Tibial artery (tissue), 4 donors: ENCODE measurements around the gene ZCCHC9.
A peak's percentile ranks its signal among the peaks of the same experiment; 100 is the strongest.

ENCODE experiments used
- DNase-seq, 2 donors: peaks; one replicate each; pipeline ENCODE4 v3.0.0-alpha.2; 2019
- H3K27ac ChIP-seq, 2 donors: fragments of 200-600 bp; sonication (generic) in 1 of 2; 1 replicate in 1 of 2; 2 replicates in 1 of 2; pipeline ENCODE4 v1.5.1; 2018 to 2019; ENCODE audit warnings: mild to moderate bottlenecking in 1 of 2
- H3K27me3 ChIP-seq, 2 donors: fragments of 200-600 bp; sonication (generic) in 1 of 2; one replicate each; pipeline versions ENCODE4 v1.5.1 to v1.6.0; 2016 to 2019
- H3K36me3 ChIP-seq, 3 donors: fragments of 200-600 bp; sonication (generic) in 2 of 3; one replicate each; pipeline ENCODE4 v1.5.1; 2016 to 2019; ENCODE audit warnings: mild to moderate bottlenecking in 2 of 3
- H3K4me1 ChIP-seq, 4 donors: fragments of 200-600 bp; sonication (generic) in 2 of 4; 1 replicate in 3 of 4; 2 replicates in 1 of 4; pipeline ENCODE4 v1.5.1; 2016 to 2019
- H3K4me3 ChIP-seq, 2 donors: fragments of 200-600 bp; sonication (generic) in 1 of 2; 1 replicate in 1 of 2; 2 replicates in 1 of 2; pipeline ENCODE4 v1.5.1; 2018 to 2019; ENCODE audit warnings: mild to moderate bottlenecking in 2 of 2
- H3K9me3 ChIP-seq, 3 donors: fragments of 200-600 bp; sonication (generic) in 1 of 3; one replicate each; pipeline ENCODE4 v1.5.1; 2016 to 2019
- intact Hi-C: fragments of 100-400 bp; cut with DNase I; formaldehyde crosslinking; loops from one replicate; pipeline ENCODE4 v1.15.0; 2023; ENCODE audit warnings: low total_unique reads
- TF ChIP-seq, protein P1 (sequence below), 2 experiments: fragments of 200-600 bp in 1 of 2; fragments of 450-650 bp in 1 of 2; IDR thresholded peaks; one replicate each; pipeline ENCODE4 v1.5.1; 2017 to 2019; ENCODE audit warnings: antibody characterized with exemption in 2 of 2, mild to moderate bottlenecking in 1 of 2, moderate library complexity in 1 of 2

The ZCCHC9 gene, protein sequence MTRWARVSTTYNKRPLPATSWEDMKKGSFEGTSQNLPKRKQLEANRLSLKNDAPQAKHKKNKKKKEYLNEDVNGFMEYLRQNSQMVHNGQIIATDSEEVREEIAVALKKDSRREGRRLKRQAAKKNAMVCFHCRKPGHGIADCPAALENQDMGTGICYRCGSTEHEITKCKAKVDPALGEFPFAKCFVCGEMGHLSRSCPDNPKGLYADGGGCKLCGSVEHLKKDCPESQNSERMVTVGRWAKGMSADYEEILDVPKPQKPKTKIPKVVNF

DNA sequence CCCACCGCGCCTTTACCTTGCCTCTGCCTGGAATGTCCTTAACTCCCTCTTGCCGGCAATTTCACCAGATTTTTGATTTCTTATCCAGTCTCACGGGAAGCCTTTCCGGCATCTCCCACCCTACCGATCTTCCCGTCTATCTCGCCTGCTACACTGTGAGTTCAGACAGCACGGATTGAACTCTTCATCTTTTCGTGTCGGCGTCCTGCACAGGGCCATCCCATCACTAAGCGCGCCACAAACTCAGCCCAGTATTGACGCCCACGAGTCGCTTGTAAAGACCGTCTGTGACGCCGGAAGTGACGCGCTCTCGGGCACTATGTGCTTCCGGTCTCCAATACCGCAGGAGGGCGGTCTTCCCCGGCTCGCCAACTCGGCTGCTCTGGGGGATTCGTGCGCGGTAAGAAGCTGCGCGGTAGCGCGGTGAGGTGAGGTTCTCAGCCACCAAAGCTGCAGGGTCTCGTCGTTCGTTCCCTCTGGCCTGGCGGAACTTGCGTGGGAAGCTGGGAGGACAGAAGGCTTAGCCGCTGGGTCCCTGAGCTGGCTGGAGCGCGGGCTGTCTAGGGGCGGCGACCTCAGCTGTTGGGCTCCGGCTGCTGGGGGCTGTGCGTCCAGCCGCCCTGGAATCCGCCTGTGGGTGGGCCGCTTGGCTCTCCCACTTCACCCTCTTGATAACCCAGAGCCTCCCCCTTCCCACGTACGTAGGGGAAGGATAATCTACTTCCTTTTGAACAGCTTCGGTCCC, at the start of gene ZCCHC9:
Gene ZCCHC9, plus strand, starts transcription at position 317 of the 745 bp plus-strand sequence. CDS start 3,171 bp downstream, outside the sequence.
- intact Hi-C loops: no loop called here
- H3K4me1 ChIP-seq: peaks cover 0 to 45% (median 29%) of the 10 kb centered on the region in 4 donors

DNA sequence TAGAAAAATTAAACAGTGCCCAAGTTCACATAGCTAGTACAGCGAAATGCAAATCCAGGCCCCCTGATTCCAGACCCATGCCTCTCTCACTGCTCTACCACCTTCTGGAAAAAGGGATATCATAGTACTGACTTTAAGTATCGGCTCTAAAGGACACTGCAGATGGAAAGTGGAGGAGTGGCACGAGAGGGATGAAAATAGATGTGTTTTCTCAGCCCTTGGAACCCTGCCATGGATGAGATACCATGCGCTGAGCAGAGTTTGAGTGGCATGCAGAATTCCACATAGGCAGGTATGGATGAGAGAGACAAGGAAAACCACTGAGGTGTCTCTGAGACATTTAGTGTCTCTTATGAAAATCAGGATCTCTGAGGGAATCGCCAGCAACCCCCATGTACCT, 49.5 kb upstream of the ZCCHC9 start:
- H3K27me3 ChIP-seq: no peaks in the 10 kb centered on the region
- DNase-seq: no peak
- intact Hi-C loops: no loop called here
- H3K36me3 ChIP-seq: peaks cover 36 to 60% (median 43%) of the 10 kb centered on the region in 3 donors
- H3K4me1 ChIP-seq: peaks cover 0 to 15% (median 3%) of the 10 kb centered on the region in 4 donors
- TF ChIP-seq, protein P1, sequence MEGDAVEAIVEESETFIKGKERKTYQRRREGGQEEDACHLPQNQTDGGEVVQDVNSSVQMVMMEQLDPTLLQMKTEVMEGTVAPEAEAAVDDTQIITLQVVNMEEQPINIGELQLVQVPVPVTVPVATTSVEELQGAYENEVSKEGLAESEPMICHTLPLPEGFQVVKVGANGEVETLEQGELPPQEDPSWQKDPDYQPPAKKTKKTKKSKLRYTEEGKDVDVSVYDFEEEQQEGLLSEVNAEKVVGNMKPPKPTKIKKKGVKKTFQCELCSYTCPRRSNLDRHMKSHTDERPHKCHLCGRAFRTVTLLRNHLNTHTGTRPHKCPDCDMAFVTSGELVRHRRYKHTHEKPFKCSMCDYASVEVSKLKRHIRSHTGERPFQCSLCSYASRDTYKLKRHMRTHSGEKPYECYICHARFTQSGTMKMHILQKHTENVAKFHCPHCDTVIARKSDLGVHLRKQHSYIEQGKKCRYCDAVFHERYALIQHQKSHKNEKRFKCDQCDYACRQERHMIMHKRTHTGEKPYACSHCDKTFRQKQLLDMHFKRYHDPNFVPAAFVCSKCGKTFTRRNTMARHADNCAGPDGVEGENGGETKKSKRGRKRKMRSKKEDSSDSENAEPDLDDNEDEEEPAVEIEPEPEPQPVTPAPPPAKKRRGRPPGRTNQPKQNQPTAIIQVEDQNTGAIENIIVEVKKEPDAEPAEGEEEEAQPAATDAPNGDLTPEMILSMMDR (IDR thresholded peaks at IDR 0.05): no peak
- H3K9me3 ChIP-seq: no peaks in the 10 kb centered on the region
- H3K27ac ChIP-seq: no peak overlapping the region
- H3K4me3 ChIP-seq: no peak overlapping the region

More for the DNA sequence above, at the start of gene ZCCHC9:
- H3K36me3 ChIP-seq: peaks cover 0 to 7% (median 0%) of the 10 kb centered on the region in 3 donors
- peak within 1 kb of the TSS; percentile 94 to 95 for H3K4me3 ChIP-seq
- peak within 1 kb of the TSS; percentile 93 to 96 for H3K27ac ChIP-seq
- peak; percentile 94 for DNase-seq
- TF ChIP-seq, protein P1 (IDR thresholded peaks at IDR 0.05): no peak
- H3K27me3 ChIP-seq: no peaks in the 10 kb centered on the region
- no peaks in the 10 kb centered on the region for H3K9me3 ChIP-seq

DNA sequence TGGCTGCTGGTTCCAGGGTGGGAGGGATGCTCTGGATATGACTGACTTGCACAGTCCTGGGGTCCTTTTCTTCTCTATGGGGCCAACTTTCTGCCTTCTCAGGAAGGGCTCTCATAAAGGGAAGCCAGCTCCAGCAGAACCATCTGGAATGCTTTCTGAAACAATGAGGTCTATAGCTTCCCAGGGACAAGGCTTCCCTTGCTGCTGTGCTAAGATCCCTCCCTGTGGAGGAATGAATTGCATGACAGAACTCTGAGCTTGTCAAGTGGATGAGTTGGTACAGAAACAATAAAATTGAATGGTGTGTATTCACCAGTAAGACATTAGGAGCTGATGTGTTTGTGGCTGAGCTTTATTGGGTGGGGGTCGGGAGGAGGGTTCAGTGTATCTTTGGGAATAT, 48.5 kb upstream of the ZCCHC9 start:
- TF ChIP-seq, protein P1 (IDR thresholded peaks at IDR 0.05): no peak
- no peak overlapping the region for H3K27ac ChIP-seq
- no peaks in the 10 kb centered on the region for H3K27me3 ChIP-seq
- H3K4me3 ChIP-seq: no peak overlapping the region
- no peaks in the 10 kb centered on the region for H3K9me3 ChIP-seq
- H3K36me3 ChIP-seq: peaks cover 40 to 68% (median 52%) of the 10 kb centered on the region in 3 donors
- peaks cover 0 to 6% (median 3%) of the 10 kb centered on the region in 4 donors for H3K4me1 ChIP-seq
- DNase-seq: no peak
- intact Hi-C loops: no loop called here

DNA sequence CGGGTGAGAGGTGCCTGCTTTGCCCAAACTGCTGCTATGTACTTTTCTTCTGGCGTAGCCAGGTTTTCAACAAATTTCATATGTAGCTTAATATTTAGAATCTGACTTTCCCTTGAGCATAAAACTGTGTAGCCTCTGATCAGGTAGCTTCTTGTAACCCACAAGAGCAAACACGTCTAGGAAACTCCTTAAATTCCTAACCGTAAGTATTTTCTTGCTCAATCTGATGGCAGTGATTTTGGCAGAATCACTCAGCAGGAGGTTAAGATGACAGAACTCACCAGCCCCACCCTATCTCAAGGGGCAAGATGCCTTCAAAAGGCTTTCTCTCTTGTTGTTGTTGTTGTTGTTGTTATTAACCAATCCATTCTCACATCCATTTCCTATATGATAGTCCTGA, 47.5 kb upstream of the ZCCHC9 start:
- DNase-seq: no peak
- Histone ChIP-seq H3K27ac (no peak overlapping the region), H3K4me1 (no peaks in the 10 kb centered on the region), H3K4me3 (no peak overlapping the region), H3K9me3 (no peaks in the 10 kb centered on the region), H3K36me3 (peaks cover 50 to 78% (median 62%) of the 10 kb centered on the region in 3 donors), H3K27me3 (no peaks in the 10 kb centered on the region)
- intact Hi-C loops: no loop called here
- TF ChIP-seq, protein P1 (IDR thresholded peaks at IDR 0.05): no peak

DNA sequence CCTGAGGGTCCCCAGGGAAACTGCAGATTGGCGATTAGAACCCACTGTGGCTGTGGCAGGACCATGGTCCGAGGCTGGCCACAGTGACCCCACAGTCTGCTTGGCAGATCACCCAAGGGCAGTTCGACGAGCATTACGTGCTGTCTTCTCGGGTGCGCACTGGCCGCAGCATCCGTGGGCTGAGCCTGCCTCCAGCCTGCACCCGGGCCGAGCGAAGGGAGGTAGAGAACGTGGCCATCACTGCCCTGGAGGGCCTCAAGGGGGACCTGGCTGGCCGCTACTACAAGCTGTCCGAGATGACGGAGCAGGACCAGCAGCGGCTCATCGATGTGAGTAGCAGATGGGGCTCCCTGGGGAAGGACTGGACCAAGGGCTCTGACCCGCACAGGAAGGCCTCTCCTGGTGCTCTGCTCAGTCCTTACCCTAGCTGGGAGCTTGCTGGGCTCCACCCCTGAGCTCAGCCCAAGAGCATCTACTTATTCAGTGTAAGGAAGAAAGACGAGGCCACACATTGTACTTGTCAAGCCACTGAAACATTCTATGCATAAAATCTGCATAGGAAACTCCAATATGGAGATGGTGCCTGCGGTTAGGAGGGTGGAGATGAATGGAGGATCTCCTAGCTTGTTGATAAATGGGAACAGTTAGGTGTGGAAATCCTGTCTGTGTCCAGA, 46.4 kb upstream of the ZCCHC9 start:
- Histone ChIP-seq H3K9me3 (no peaks in the 10 kb centered on the region), H3K36me3 (peaks cover 61 to 89% (median 73%) of the 10 kb centered on the region in 3 donors), H3K4me1 (no peaks in the 10 kb centered on the region), H3K4me3 (no peak overlapping the region), H3K27me3 (no peaks in the 10 kb centered on the region), H3K27ac (no peak overlapping the region)
- no peak for DNase-seq
- intact Hi-C loops: no loop called here
- TF ChIP-seq, protein P1 (IDR thresholded peaks at IDR 0.05): no peak
